IPS-NIHi11 (cell line): Measurements from ENCODE around the gene USP6.
"Not testable (repeated sequence)": the region's sequence is repeated elsewhere in the genome, so short reads cannot be mapped to it uniquely, and the experiment has no call there.

Source experiments
- DNase-seq: peaks from one replicate; pipeline ENCODE4 v3.0.0; 2012; ENCODE audit warnings: mixed read lengths, low spot score

The USP6 gene

DNA sequence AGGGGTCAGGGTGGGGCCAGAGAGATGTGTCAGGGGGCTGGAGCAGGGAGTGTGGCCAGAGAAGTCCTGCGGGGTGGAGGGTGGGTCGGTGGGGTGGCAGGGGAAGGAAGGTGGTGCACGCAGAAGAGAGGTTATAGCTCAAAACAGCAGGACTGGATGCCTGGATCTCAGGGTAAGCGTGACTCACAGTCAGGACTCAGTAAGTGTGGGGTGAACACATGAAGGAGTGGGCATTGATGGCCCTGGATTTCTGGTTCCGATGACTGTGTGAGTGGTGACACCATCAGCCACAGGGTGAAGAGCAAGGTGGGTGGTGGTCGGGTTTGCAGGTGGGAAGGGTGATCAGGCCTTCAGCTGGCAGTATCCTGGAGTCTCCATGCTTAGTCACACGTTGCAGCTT lies 6.2 kb downstream of the USP6 start:
- DNase-seq = not testable (repeated sequence)

DNA sequence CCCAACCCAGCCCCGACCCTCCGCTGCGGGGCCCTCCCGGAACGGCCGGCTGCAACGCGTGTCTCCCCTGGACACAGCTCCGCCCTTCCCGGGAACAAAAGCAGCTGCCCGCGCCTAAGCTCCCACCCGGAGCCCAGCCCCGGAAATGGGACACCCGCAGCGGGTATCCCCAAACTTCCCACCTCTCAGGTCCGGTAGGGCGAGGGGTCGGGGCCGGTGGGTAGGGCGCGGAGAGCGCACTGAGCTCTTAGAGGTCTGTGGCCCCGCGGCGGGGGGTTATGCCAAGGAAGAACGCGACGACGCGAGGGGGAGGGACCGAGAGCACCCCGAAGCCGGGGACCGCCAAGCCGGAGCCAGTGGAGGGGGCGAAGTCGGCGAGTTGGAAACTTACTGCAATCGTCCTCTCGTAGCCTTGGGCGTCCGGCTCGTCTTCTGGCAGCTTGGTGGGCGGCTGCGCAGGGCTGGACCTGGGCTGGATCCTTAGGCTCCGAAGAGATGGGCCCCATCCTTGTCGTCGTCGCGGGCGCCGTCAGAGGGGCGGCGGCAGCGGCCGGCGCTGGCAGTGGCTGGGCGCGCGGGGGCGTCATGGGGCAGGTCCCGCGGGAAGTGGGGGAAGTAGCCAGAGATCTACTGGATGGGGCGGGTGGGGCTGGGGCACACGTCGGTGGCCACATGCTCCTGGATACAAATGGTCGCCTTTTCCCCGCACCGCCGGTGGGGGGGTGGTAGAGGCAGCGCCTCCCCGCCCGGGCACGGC lies 6.9 kb downstream of the USP6 start:
- DNase-seq = peak; percentile 69

DNA sequence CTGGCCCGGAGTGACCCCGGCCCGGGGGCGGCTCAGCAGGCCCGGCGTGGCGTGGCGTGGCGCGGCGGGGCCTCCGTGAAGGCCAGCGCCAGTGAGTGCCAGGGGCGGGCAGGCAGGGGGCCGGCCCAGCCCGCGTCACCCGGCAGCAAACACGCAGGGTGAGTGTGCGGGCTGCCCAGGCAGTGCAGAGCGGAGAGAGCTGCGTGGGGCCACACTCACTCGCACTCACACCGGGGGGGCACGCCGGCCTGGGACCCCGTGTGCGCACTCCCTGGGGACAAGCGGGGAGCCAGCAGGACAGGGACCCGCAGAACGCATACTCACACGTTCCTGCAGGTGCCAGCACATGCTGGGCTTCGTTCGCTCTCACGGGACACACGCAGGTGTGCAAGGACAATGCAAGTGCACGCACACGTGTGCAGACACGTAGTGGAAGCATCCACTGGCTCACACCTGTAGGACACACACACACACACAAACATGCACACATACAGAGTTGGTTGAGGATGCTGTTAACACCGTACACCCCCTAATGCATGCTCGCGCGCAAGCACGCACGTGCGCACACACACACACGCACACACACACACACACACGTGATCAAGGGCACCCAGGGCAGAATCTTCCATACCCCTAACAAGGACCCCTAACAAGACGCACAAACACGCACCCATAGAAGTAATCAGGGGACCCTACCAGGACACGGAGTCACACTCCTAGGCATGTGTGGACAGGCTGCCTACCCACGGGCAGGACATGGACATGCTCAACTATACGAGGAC lies 7.7 kb downstream of the USP6 start:
- DNase-seq = no peak

DNA sequence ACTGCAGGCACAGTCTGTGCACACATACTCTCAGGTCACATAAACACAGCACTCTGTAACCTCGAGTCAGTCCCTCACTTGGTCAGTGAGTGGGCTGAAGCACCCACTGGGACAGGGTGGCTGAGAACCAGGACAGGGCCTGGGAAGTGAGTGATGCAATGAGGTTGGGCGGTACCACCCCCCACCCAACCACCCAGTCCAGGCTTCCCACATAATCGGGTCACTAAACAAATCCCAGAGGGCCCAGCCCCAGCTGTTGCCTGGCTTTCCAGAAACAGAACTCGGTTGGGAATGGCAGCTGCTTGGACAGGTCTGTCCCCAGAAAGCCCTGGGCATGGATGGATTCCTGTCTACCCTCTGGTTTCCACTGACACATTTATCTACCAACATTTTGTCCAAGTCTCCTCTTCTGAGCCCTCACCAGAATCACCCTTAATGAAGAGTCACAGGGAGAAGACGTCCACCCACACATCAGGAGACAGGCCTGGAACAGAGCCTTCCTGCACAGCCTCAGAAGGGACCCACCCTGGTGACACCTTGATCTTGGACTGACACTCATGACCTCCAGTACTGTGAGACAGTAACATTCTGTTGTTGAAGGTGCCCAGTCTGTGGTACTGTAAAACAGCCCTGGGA lies 8.4 kb downstream of the USP6 start:
- not testable (repeated sequence) for DNase-seq

DNA sequence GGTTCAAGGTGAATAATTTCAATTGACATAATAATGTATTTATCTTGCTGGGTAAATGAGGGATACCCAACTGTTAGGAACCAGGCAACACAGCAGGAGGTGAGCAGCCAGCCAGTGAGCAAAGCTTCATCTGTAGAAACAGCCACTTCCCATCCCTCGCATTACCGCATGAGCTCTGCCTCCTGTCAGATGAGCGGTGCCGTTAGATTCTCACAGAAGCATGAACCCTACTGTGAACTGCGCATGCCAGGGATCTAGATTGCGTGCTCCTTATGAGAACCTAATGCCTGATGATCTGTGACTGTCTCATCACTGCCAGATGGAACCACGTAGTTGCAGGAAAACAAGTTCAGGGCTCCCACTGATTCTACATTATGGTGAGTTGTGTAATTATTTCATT lies 9.1 kb downstream of the USP6 start:
- not testable (repeated sequence) for DNase-seq

DNA sequence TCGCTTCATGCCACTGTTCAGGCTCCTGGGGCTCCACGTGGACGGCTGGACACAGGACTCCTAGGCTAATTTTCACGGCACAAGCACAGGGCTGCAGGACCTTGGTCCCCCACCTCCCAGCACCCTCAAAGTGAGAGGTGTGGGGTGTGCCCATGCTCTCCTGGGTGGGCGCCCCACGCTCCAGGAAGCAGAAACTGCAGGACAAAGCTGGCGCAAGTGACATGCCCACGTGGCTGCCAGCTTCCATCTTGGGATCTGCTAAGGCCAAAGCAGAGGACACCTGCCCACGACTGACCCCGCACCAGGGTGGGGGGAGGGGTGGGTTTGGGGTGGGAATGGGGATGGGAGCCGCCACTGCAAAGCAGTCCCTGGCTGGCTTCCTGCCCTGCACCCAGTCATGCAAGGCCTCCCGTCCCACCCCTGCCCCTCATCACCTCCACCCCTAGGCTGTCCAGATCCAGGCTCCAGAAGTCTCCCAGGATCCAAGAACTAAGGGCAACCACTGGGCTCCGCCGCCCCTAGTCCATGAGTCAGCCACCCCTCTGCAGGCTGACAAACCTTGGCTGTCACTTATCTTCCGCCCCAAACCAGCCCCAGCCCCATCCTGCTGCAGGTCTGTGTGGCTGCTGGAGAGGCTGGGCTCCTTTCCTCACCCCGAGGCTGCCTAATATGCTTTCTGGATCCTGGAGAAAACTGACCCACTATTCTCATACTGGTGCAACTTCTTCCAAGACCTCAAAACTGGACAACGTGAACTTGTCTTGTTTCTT lies 11.1 kb downstream of the USP6 start:
- no peak for DNase-seq

DNA sequence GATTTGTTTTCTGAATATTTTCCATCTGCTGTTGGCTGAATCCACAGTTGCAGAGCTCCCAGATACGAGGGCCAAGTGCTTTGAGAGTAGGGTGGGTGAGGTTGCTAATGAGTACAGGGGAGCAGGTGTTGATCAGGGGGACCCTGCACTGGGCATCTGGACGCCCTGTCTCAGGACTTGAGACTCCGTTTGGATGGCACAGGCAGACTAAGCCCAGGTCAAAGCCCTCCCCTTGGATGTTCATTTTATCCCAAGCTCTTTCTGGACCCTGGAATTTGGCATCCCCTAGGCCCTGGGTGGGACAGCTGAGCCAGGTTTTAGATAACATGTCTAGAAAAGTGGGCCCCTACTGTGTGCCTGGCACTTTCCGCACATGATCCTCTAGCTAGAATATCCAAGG lies 12.1 kb downstream of the USP6 start:
- DNase-seq = no peak

DNA sequence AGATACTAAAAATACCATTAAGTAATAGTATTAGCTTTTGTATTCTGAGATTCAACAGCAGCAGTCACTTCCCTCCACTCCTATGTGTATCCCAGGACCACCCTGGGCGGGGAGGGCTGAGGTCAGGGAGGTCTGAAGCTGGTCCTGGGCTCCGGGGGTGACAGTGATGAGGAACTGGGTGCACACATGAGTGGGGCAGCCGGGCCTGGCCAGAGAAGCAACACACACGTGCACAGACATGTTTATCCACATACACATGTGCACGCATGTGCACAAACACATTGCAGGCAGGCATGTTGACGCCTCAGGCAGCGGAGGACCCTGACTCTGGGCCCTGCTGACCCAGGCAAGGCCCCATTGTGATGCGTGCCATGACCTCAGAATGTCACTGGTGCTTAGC lies 12.6 kb downstream of the USP6 start:
- not testable (repeated sequence) for DNase-seq

DNA sequence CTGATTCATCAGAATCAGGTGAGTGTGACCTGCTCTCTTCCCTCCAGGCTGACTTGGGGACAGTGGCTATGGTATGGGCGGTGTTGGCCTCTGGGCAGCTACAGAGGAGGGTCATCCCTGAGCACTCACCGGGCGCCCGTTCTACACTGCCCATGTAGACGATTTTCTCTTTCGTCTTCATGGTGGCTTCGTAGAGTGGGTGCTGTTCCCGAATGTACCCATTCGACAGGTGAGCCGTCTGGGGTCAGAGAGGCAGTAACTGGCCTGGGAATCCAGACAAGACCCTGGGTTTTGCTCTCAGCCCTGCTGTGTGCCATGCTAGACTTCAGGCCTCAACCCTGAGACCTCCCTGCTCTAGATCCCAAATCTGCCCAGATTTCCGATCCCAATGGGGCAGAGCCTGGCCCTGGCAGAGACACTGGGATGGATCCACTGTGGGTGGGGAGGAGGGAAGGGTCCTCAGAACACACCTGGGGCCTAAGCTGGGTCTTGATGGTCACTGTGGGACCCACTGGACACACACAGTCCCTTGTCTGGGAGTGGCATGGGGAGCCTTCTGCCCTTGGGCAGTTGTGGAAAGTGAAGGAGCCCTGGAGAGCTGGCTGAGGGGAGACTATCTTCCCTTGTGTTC lies 13.2 kb downstream of the USP6 start:
- DNase-seq = no peak

DNA sequence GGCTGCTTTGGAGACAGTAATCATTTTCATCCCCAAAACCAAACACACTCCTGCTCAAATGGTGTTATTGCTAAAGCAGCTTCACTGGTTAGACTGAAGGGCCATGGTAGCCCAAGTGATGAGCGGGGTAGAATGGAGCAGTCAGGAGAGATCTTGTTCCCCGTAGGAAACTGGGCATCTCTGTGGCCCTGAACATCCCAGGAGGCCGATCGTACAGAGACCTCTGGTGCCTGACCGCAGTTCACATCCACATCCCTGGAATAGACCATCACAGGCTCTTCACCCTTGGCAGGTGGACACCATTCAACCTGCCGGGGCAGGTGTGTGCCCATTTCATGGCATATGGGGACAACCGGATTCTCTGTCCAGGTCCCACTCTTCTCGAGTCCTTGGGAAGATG lies 13.9 kb downstream of the USP6 start:
- not testable (repeated sequence) for DNase-seq

DNA sequence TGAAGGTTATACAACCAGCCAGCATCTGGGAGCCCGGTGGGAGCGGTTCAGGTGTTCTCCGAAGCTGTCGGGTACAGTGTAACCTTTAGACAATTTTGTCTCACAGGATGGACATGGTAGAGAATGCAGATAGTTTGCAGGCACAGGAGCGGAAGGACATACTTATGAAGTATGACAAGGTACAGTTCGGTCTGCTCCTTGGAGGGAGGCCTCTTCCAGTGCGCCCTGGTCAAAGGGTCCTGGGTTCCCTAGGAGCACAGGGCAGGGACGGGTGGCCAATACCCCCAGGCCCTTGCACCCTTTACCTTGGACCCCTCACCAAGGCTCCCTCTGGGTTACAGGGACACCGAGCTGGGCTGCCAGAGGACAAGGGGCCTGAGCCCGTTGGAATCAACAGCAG lies 14.4 kb downstream of the USP6 start:
- not testable (repeated sequence) for DNase-seq

DNA sequence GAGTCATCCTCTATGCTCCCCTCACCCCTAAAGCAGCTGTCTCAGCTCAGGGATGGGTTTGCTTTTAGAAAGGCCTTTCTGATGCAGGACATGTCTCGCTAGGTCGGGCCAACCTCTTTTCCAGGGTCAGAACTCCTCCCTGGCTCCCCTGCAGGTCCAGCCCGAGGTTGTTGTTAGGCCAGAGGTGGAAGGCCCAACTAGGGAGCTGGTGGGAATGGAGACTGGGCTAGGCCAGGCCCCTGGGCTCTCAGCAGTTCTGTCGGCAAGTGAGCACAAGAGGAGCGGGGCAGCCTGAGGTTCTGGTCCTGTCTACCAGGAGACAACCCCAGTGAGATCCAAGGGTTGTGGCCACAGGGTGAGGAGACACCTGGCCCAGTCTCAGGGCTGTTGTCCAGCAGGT lies 14.9 kb downstream of the USP6 start:
- DNase-seq = not testable (repeated sequence)

DNA sequence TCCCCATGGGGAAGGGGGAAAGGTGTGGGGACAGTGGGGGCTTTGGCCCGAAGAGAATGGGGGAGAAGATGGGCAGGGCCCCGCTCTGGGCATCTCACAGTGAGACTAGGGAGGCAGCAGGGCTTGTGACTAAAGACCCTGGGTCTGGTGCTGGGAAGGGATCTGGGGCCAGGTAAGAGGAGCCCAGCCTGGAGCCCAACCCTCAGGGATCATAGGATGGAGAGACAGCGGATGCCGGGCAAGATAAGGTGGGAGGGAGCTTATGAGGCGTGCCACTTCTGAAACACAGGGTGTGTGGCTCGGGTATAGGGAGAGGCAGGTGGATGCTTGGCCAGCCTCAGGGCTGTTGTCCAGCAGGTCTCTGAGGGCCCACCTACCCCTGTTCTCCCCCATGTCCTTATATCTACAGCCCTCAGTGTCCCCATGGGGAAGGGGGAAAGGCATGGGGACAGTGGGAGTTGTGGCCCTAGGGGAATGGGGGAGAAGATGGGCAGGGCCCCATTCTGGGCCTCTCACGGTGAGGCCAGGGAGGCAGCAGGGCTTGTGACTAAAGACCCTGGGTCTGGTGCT lies 15.4 kb downstream of the USP6 start:
- DNase-seq = no peak

DNA sequence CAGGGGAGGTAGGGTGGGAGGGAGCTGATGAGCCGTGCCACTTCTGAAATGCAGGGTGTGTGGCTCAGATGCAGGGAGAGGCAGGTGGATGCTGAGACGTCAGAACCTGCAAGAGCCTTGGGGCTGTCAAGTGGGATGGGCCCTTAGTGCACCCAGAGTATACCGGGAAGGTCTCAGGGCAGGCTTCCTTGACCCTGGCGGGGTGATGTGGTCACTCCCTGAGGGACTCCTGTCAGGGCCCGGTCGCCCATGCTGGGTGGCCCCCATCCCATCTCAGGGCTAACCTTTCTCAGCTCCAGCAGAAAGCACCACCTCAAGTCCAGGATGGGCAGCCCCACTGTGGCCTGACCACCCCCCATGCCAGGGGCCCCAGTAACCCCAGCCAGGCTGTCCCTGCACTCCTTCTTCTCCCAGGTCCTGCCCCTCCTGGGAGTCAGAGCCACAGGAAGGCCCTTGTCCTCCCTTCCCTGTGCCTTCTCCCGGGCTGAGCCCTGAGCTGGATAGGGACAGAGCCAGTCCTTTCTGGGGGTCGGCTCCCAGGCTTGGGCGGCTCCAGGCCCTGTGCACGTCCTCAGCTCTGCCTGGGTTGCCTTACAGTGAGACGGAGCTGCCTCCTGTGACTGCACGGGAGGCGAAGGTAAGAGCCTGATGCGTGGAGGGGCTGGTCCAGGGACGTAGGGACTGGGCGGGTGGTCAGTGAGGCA lies 16.1 kb downstream of the USP6 start:
- DNase-seq = not testable (repeated sequence)

DNA sequence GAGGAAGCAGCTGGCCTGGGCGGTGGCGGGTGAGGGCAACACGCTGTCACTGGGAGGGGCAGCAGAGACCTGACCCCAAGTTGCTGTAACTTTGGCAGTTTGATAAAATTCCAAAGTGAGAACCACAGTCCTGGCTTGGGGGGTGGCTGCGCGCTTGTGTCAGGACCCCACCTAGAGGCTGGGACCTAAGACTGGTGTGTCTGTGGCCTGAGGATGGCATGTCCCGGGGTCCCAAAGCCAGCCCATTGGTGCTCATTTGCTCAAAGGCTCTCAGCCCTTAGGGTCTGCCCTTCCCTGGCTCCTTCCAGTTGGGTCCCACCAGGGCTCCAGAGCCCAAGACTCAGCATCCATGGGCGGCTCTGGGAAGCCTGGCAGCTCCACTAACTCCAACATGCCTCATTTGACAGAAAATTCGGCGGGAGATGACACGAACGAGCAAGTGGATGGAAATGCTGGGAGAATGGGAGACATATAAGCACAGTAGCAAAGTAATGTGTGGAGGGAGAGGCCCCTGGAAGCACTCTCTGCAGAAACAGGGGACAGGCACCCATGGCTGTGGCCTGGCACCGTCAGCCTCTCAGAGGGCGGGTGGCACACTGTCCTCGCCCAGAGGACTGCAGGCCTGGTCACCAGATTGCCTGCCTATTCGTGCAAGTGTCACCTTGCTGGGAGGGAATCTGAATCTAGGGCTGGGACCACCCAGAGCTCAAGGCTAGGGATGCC lies 16.8 kb downstream of the USP6 start:
- DNase-seq = not testable (repeated sequence)

DNA sequence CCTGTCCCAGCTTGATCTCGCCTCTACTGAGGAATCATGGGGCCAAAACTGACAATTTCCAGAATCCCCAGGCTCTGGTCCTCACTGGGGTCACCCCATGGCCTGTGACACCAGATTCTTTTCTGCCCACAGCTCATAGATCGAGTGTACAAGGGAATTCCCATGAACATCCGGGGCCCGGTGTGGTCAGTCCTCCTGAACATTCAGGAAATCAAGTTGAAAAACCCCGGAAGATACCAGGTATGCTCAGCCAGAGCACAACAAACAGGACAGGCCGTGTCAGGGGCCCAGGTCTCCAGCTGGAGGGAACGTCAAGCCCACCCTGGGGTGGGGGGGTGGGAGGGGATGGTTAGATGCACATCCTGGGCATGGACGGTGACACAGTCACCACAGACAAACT lies 17.5 kb downstream of the USP6 start:
- no peak for DNase-seq

DNA sequence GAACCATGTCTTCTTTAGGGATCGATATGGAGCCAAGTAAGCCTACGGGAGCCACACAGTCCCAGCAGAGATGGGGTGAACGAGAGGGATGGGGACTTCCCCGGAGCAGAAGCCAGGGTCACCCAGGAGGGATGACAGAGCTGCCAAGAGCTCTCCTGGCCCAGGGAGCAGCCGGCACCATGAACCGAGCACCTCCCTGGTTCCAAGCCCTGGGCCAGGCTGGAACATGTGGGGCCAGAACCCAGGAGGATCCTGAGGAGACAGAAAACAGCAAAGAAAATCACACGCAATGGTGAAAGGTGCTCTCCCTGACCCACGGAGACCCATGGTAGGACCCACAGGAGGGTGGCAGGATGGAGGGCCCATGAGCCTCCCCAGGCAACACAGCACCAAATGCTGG lies 18.1 kb downstream of the USP6 start:
- DNase-seq = not testable (repeated sequence)

DNA sequence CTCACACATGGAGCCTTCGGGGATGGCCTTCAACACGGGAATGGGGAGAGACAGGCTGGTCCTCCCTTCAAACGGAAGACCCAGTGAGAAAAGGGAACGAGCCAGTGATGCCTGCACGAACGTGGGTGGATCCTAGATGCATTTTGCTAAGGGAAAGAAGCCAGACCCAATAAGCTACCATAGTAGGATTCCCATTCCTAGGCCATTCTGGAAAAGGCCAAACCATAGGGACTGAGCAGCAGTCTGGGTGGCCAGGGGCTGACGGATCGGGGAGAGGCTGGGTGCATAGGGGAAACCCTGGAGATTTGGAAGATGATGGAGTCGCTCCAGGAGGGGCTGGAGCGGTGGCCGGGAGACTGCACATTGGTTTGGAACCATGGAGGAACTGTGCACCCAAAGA lies 18.7 kb downstream of the USP6 start:
- not testable (repeated sequence) for DNase-seq

DNA sequence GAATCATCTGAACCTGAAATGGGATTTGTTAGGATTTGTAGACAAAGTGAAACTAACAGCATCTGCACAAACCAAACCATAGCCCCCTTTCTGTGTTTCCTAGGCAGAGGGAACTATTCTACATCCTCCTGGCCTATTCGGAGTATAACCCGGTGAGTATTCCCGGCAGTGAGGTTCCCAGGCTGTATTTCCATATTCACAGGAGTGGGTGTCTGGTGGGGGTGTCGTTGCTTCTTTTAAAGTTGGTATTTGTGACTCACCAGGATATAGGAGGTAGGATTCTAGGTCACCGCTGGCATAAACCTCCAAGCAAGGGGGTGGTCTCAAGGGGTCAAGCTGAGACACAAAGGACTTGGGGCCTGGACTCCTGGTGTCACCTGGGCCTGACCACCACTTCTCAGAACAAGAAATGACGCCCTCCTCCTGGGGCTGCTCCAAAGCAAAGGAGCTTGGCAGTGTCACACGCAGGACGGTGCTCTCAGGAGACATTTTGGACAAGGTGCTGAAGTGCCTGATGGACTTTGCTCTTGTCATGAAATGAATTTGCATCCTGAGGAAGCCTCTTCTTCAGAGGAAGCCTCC lies 19.4 kb downstream of the USP6 start:
- DNase-seq = not testable (repeated sequence)
